OCI-LY1 (cell line): ENCODE measurements around the gene SHROOM3.

Source experiments
- CTCF ChIP-seq: fragments of 200-600 bp; sonication (generic), shearing (Covaris generic); IDR thresholded peaks from 2 replicates; pipeline ENCODE4 v1.5.1; 2017; ENCODE audit warnings: mild to moderate bottlenecking, antibody characterized with exemption, low read length, moderate library complexity, mixed read lengths
- EZH2 ChIP-seq: fragments of 200-600 bp; sonication (generic), shearing (Covaris generic); IDR thresholded peaks from 2 replicates; pipeline ENCODE4 v1.8.0; 2017; ENCODE audit warnings: borderline replicate concordance, mixed run types, mild to moderate bottlenecking, antibody characterized with exemption, low read length, moderate library complexity, mixed read lengths

- no peak for TF ChIP-seq CTCF
- TF ChIP-seq EZH2 = no peak
Observed at GRCh38 chr4:76657443-76657842, 222.4 kb downstream of the SHROOM3 start.
